DOHH2 (cell line): ENCODE measurements around the gene PEX26.

Source experiments
- EZH2phosphoT487 ChIP-seq: fragments of 200-600 bp; sonication (generic); IDR thresholded peaks from 2 replicates; pipeline ENCODE4 v1.6.1; 2017; ENCODE audit warnings: borderline replicate concordance, mild to moderate bottlenecking, antibody characterized with exemption, low read length, moderate library complexity, mixed read lengths
- TF ChIP-seq, protein P1 (sequence below): fragments of 200-600 bp; sonication (generic); IDR thresholded peaks from one replicate; pipeline ENCODE4 v1.5.1; 2014; ENCODE audit warnings: antibody characterized with exemption, mild to moderate bottlenecking, low read depth, low read length; ENCODE audit not compliant: poor library complexity, severe bottlenecking

- TF ChIP-seq, protein P1, sequence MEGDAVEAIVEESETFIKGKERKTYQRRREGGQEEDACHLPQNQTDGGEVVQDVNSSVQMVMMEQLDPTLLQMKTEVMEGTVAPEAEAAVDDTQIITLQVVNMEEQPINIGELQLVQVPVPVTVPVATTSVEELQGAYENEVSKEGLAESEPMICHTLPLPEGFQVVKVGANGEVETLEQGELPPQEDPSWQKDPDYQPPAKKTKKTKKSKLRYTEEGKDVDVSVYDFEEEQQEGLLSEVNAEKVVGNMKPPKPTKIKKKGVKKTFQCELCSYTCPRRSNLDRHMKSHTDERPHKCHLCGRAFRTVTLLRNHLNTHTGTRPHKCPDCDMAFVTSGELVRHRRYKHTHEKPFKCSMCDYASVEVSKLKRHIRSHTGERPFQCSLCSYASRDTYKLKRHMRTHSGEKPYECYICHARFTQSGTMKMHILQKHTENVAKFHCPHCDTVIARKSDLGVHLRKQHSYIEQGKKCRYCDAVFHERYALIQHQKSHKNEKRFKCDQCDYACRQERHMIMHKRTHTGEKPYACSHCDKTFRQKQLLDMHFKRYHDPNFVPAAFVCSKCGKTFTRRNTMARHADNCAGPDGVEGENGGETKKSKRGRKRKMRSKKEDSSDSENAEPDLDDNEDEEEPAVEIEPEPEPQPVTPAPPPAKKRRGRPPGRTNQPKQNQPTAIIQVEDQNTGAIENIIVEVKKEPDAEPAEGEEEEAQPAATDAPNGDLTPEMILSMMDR: no peak
- TF ChIP-seq EZH2phosphoT487: no peak
These were observed 44.4 kb upstream of the PEX26 start for GRCh38 chr22:18033204-18033998.
